Muscle of arm (tissue), 12 donors: ENCODE measurements around the gene WNT3A. TPM values are rescaled to one million over a fixed set of nuclear protein-coding genes. Genes with fewer than 3 reads are reported as not detected.
"Not testable (repeated sequence)": the region's sequence is repeated elsewhere in the genome, so short reads cannot be mapped to it uniquely, and the experiment has no call there.

Experiments
- DNase-seq: peaks from one replicate; pipeline ENCODE4 v3.0.0-alpha.2; 2013
- polyA plus RNA-seq, 12 donors: library from polyadenylated mRNA; unstranded; fragments of 120-200 nt; gene quantifications; one replicate each; pipeline ENCODE4 v1.2.1, GENCODE V29; 2013; ENCODE audit not compliant: insufficient read length in 12 of 12

WNT3A gene
- polyA plus RNA-seq, 12 donors = 0.04 to 2.0 (median 0.38) TPM; not detected in 8

DNA sequence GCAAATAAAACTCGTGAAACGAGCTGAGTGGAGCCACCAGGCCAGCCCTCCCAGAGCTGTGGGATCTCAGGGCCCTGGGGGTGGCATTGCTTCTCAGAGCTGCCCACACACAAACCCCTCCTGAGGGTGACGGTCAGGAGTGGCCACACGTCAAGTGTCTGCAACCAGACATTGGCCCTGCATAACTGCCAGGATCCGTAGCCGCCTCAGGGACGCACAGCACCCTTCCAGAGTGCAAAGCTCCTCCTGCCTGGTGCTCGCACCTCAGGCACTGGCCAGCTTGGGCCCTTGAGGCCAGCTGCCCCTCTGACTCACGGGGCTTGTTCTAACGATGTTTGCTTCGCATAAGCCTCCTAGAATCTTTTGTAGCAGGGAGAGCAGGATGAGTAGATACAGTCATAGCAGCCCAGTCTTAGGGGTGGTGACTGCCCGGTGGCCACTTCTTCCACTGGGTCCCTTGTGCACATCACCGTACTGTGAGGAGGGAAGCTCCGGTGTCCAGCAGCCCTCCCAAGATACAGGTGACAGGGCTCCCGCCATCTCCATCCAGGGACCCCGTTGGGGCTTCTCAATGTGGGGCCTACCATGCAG, 5.0 kb downstream of the WNT3A start:
- DNase-seq = no peak

DNA sequence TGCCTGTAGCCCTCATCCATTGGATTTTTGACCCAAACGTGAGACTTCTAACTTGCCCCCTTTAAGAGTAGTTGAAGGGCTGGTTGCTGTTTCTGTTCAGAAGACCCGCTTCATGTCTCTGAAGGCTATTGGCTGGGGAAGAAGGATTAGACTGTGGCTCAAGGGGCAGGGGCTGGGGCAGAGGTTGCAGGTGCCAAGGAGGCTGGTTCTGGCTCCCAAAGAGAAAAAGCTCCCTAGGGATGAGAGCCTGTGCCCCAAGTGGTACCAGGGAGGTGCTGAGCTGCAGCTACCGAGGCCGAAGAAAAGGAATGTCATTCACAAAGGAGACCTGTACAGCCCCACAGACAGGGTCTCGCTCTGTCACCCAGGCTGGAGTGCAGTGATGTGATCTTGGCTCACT, 5.8 kb downstream of the WNT3A start:
- no peak for DNase-seq

DNA sequence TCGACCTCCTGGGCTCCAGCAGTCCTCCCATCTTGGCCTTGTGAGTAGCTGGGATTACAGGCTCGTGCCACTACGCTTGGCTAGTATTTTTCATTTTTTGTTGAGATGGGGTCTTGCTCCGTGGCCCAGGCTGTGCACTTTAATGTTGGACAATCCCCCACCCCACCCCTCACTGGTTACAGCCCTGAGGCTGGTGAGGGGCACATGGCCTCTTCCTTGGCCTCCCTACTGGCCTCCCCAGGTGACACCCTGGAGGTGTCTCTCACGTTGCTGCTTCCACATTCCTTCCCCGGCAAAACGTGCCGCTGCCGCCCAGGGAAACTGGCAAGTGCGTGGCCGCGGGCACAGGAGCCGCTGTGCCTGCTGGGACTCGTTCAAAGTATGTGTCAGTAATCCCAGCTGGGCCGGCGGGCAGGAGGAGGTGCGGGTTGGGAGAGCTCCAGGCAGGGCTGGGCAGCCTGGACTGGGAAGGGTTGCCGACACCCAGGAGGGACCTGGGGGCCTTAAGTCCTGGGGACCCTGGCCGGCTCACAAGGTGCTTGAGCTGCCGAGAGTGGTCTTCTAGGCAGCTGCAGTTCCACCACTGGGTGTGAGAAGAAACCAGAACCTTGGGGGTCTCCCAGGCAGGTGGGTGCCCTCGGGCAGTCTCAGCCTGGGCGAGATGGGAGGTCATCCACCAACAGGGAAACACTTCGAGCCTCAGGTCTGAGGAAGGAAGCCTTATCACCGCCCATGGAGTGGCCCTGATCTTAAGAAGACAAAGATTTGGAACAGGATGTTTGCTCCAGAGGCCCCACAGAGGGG, 6.5 kb downstream of the WNT3A start:
- DNase-seq = no peak

GRCh38 chr1:228013935-228014930, 7.4 kb downstream of the WNT3A start:
- DNase-seq = no peak

DNA sequence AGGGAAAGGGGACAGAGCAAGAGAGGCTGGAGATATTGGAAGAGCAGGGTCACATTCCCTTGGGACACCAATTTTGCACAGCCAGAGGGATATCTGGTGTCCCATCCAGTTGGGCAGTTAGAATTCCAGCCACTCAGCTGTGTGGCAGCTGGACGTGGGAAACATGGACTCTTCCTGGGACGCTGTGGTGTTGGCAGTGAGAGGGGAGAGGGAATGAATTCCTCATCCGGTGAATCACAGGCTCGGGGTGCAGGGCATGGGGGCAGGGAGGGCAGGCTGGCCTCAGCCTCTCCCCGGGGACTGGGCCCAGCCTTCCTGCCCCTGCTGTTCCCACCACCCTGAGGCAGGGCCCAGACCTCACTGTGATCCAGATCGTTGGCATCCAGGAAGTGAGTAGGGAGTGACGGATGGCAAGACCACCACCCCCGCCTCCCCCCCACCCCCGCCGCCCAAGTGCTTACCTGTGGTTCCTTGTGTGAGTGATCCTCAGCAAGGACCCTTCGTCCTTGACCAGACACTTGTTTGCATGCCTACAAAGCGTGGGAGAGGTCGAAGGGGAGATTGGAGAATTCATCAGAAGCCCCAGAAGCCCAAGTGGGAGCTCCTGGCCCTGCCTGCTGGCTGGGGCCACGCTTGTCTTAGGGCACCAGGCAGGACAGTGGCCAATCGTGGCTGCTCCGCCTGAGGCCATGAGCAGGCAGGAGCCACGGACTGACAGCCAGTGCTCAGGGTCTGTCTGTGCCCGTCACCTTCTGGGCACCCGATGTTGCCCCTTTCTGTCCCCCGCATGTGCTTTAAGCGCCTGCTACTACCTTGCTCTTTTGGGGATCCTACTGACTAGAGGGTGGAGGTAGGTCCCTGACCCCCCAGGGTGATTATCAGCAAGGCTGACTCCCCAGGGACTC, 8.7 kb downstream of the WNT3A start:
- no peak for DNase-seq

GRCh38 chr1:228016181-228016510, 9.3 kb downstream of the WNT3A start:
- DNase-seq = no peak

DNA sequence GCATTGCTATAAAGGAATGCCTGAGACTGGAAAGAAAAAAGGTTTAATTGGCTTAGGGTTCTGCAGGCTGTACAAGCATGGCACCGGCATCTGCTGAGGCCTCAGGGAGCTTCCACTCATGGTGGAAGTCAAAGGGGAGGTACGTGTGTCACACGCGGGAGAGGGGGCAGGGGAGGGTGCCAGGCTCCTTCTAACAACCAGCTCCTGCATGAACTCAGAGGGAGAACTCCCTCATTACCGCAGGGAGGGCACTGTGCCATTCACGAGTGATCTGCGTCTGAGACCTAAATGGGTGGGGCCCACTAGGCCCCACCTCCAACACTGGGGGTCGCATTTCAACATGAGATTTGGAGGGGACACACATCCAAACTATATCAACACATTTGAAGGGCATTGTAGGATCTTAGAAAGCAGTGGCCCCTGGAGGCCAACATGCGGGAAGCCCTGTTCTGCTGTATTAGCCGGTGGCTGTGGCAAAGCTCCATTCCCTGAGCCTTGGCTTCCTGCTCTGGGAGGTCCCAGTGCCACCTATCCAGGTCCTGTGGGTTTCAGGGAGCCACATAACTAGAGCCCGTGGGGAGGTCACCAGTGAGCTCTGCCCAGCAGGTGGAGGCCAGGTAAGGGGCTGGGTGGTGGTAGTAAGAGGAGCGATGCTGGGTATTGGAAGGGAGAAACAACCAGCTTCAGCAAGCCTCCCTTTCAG, 10.0 kb downstream of the WNT3A start:
- DNase-seq = no peak

- no peak for DNase-seq
Measured at GRCh38 chr1:228017356-228018124, 10.7 kb downstream of the WNT3A start.

DNA sequence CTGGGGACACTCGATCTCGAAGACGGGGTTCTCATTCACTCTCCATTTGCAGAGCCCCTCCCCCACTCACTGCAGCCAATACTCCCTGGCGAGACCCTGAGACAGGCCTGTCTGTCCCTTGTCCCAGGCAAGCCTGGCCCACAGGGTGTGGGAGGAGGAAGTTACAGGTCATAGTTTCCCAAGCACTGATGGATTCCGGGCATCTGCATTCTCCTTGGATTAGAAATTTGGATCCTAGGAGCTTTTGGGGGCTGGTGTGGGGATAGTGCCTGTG, 11.3 kb downstream of the WNT3A start:
- no peak for DNase-seq

GRCh38 chr1:228018961-228019721, 12.3 kb downstream of the WNT3A start:
- no peak for DNase-seq

- not testable (repeated sequence) for DNase-seq
Measured at GRCh38 chr1:228019722-228020083, 12.9 kb downstream of the WNT3A start.

DNA sequence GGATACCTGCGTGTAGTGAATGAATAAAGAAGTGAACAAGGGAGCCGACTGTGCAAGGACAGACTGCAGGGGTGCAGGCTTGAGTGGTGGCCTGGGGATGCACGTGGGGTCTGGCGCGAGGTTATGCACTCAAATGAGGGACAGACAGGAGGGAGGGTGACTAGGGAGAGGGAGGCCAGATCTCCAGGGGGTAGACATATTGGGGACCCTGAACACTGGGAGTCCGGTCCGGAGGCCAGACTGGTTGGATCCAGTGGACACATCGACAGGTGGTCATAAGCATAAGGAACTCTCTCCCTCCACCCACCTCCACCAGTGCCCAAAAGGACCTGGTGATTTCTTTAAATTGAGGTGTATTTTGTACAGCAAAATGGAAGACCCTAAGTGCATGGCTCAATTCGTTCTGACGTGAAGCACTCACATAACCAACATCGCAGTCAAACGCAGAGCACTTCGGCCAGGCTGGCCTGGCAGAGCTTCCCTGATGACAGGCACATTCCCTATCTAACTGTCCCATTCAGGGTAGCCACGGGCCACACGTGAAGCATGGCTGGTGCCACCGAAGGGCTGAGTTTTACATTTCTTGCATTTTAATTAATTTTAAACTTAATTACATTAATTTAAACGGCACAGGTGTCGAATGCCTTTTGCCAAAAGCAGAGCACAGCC, 14.0 kb downstream of the WNT3A start:
- DNase-seq = no peak

GRCh38 chr1:228021355-228022030, 14.7 kb downstream of the WNT3A start:
- DNase-seq = no peak

- no peak for DNase-seq
Measured at GRCh38 chr1:228022571-228023293, 15.9 kb downstream of the WNT3A start.

GRCh38 chr1:228023294-228023639, 16.5 kb downstream of the WNT3A start:
- no peak for DNase-seq

GRCh38 chr1:228029281-228029680, 22.5 kb downstream of the WNT3A start:
- no peak for DNase-seq

DNA sequence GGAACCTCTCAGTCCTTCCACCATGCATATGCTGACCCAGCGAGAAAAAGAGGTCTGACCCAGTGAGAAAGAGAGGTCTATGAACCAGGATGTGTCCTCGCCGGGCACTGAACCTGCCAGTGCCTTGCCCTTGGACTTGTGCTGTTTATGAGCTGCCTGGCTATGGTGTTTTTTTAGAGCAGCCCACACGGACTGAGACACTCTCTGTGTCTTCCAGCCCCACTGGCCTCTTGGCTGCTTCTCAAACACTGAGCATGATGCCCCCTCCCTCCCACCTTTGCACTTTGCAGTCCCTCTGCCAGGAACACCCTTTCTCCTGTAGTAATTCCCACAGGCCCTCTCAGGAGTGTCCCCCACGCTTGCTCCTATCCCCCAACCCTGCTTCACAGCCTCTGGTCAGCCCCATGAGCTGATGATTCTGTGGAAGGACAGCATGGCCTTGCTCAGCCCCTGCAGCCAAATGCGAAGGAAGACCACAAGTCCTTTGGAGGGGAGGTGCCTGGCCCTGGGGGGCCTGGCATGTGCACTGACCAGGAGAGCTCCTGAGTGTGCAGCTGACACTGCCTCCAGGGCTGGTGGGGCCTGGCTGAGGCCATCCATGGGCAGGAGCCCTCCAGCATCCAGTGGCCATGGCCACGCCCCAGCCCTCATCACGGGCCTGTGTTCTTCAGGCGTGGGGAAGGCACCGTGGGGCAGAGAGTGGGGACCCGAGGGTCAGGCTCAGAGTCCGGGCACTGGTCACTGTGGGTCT, 23.8 kb downstream of the WNT3A start:
- DNase-seq = no peak
